ENCODE results near the gene CSMD2.

DNA sequence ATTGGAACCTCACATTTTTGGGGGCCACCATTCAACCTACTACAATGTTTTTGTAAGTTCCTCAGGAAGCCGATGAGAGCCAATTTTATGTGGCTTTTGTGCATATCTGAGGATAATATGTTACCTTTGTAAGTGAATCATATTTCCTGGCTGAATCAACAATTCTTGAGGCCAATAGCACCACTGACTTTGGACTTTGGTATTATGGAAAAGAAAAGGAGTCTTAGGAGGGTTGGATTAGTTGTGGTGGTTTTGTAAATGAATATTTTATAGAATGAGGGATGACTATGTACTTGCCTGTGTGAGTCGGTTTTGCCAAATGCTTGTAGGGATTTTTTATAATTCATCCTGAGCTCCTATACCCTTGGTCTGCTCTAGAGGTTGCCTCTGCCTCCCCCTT is 482.7 kb downstream of the CSMD2 start:
- TF ChIP-seq POLR2A (IDR thresholded peaks at IDR 0.05) (no peak), CTCF (IDR thresholded peaks at IDR 0.05) (no peak)
